T follicular helper cell (primary cell): ENCODE results near the gene EFNA4.

Experiments used
- DNase-seq: peaks from one replicate; pipeline ENCODE4 v3.0.0-alpha.2; 2020; ENCODE audit warnings: low read depth

Gene EFNA4

DNA sequence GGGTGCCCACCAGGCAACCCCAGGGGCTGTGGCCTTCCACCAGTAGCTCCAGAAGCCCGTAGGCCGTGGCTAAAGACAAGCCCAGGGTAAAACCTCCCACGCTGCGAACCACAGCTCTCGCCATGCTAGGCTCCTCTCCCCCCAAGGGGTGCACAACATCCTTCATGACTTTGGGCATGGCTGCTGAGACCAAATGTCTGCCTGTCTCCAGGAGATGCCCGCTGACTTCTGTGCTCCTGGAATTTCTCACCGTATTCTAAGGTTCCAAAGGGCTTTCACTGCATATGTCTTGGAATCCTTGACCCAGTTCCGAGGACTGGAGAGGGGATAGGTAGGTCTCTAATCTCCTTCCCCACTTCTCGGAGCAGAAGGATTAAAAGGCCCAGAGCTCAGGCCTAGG is 30.0 kb upstream of the EFNA4 start, which contains the start of the genes DCST1 and DCST2:
TSS of gene DCST1 (plus strand) at position 301 of the 400 bp plus-strand sequence. CDS start 213 bp downstream, outside the sequence.
TSS of gene DCST2 (minus strand) at position 258 of the 400 bp plus-strand sequence. CDS start at position 178, 80 bp downstream.
- no peak for DNase-seq

DNA sequence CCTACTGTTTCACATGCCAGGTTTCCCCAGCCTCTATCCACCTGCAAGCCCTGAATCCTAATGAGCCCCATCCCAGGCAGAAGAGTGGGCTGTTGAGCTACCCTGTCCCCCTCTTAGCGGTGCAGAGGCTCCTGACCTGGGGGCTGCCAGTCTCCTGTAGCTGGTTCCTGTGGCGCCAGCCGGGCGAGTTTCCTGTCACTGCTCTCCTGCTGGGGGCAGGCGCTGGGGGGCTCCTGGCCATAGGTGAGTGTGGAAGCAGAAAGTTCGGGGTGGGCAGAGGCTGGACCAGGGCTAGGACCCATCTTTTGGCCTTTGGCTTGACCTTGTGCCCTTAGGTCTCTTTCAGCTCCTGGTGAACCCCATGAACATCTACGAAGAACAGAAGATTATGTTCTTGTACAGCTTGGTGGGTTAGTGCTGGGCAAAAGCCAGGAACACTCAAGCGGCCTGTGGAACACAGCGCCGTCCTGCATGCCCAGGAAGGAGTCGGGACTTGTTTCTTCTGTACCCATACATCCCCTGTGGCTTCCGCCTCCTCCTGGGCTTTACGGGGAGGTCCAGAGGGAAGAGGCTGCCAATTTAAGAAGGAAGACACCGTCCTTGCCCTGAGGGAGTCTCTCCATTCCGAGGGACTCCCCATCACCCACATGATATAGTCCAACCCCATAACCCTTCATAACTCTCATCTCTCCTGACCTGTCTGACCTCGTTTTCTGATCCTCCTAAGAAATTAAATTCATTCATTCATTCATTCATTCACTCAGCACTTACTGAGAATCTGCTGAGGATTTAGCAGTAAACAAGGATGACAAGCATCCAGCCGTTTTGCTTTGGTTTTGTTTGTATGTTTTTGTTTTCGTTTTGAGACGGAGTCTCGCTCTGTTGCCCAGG is 29.0 kb upstream of the EFNA4 start:
- DNase-seq, result no peak

DNA sequence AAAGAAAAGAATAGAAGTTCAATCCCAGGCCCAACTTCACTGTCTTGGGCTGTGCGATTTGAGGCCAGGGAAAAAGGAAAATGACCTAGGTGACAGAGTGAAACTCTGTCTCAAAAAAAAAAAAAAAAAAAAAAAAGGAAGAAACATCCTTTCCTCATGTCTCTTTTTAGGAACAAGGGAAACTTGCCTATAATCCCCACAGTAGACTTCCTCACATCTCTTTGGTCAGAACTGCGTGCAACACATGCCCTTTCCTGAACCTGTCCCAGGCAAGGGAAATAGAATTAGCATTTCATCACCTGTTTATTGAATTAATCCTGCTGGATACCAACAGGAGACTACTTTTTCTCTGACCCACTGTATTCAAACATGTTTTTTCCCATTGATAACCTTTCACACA is 27.6 kb upstream of the EFNA4 start:
- DNase-seq, result no peak

DNA sequence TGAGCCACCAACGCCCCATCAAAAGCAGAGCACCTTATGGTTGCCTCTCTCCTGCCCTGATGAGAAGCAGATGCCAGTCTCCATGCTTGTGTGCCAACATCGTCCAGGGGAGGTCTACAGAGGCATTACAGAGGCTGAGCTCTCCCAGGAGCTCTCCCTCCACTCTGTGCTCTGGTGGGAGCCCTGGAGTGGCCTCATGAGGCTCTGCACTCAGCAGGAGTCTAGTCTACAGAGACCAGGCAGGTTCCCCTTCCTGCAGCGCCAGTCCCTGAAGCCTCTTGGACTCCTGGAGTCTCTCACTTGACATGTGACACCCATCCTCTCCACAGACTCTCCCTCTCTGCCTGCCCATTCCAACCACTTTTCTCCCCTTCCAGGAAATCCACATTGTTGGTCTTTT is 26.5 kb upstream of the EFNA4 start:
- DNase-seq, result no peak

DNA sequence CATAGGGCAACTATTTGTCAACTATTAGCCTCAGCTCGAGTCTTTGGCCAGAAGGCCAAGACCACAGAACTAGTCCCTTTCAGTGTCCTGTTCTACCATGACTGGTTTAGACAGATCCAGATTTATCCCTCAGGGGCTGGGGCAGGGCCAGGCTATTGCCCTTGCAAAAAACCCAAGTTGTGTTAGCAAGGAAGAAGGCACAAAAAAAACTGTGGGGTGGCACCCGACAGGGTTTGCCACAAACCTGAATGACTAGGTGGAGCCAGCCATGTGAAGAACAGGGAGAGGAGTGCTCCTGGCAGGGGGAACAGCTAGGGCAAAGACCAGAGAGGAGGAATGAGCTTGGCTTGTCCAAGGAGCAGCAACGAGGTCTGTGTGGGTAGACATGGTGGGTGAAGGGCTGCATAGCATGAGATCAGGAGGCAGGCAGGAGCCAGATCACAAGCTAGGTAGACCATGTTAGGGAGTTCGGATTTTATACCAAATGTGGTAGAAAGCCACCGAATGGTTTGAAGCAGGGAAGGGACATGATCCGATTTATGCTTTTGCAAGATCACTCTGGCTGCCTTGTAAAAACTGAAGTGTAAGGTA is 25.6 kb upstream of the EFNA4 start:
- no peak for DNase-seq

DNA sequence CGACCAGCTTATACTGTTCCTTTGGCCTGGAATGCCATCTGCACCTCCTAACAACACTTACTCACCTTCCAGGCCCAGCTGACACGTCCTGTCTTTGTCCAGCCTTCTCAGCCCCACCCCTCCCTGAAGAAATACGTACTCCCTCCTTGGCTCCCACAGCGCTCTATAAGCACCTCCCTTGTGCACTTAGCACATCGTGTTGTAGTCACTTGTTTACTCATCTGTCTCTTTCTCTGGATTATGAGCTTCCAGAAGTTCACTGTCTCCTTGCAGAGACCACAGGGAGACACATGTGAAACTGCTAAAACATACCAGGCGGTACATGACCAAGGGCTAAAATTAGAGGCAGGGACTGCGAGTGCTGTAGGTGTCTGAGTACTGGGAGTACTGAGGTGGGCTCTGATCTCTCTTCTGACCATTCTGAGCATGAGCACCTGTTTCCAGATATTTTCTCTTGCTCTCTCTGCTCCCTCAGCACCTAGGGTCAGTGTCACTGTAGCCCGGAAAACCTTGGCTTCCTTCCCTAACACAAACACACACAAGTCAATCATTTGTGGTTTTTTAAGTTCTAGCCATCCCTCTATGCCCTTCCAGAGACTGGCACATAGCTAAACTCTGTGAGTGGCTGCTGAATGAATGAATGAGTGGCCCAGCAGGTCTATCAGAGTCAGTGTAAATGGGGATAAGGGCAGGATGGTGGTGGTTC is 24.8 kb upstream of the EFNA4 start:
- no peak for DNase-seq

DNA sequence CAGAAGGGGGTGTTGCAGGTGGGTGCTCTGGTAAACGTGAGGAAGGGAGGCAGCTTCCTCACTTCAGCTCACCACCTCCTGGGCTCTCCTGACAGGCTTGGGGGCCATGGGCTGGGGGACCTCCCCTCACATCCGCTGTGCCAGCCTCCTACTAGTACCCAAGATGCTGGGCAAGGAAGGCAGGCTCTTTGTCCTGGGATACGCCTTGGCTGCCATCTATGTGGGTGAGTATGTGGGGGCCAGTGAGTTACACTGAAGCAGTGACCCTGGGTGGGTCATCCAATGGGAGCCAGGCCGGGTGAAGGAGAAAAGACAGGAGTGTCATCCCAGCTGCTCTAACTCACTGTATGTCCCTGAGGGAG is 24.3 kb upstream of the EFNA4 start:
- no peak for DNase-seq

DNA sequence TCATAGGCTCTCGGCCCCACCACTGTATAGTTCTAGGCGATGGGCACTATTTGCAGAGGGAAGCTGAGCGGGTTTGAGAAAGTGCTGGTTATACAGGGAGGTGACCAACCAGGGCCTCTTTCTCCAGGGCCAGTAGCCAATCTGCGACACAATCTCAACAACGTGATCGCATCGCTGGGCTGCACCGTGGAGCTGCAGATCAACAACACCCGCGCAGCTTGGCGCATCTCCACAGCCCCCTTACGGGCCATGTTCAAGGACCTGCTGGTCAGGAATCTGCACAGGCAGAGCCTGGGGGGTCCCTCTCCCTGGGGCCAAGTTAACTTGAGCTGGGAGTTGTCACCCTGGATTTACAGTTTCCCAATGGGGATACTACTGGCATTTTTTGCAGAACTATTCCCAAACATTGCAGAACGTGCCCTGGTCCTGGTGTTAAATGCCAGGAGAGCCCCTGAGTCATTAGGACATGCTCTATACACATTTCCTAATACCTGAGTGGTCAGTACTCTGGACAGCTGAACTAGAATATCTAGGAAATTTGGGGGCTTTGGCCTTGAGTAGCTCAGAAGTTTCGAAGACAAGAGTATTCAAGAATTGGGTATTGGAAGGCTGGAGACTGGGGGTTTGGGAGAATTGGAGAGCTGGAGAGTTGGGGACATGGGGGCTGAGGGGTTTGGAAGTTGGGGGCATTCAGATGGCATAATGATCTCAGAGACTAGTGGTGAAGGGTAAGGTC is 23.0 kb upstream of the EFNA4 start:
- no peak for DNase-seq

DNA sequence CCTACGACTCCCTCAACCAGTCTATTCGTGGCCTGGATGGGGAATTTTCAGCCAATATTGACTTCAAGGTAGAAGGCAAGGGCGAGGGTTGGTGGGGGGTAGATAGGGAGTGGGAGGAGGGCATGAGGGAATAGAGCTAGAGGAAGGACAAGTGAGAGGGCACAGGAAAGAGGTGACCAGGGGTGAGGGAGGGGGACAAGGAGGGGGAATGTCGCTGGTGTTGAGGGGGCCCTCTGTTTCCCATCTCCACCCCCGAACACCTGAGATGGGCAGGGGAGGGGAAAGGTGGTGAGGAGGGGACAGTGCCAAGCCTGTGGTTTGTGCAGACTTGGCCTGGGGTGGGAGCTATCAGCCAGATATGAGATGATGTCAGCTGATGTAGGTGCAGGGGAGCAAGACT is 20.8 kb upstream of the EFNA4 start:
- no peak for DNase-seq

DNA sequence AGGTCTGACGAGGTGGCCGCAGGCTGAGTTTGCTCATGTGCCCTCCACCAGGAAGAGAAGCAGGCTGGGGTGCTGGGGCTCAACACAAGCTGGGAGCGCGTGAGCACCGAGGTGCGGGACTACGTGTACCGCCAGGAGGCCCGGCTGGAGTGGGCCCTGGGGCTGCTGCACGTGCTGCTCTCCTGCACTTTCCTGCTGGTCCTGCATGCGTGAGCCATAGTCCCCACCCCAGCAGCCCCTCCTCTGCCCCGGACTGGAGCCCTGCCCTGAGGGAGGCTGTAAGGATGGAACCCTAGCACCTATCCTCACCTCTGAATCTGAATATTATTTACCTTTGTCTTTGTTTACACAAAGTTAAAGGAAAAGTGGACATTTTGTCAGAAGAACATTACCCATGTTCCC is 20.2 kb upstream of the EFNA4 start:
- DNase-seq, result no peak

DNA sequence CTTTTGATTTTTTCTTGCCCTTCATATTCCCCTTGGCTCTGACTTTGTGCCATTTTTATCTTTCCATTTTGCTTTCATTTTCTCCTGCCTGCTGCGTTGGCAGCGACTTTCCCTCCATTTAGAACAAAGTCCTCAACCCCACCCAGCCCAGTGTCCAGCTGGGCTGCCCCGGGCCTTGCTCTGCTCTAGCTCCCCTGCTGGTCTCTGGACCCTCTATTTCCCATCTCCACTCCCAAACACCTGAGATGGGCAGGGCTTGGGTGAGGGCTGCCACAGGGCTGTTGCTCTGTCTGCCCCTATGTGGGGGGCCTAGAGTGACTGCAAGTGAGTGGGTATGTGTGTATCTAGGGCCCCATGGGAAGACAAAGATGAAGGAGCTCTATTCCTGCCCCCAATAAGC is 19.7 kb upstream of the EFNA4 start:
- no peak for DNase-seq

DNA sequence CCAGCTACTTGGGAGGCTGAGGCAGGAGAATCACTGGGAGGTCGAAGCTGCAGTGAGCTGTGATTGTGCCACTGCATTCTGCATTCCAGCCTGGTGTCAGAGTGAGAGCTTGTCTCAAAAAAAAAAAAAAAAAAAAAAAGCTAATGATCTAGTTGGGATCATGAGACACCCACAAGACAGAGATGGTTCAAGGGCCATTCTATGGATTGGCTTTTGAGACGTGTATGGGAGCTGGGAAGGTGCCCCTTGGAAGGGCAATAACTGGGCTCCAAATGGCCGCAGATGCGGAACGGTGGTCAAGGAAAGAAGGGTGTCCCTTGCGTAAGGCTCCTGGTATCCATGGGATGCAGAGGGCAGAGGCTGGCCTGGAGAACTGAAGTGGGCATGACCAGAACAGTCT is 19.2 kb upstream of the EFNA4 start:
- DNase-seq, result no peak

DNA sequence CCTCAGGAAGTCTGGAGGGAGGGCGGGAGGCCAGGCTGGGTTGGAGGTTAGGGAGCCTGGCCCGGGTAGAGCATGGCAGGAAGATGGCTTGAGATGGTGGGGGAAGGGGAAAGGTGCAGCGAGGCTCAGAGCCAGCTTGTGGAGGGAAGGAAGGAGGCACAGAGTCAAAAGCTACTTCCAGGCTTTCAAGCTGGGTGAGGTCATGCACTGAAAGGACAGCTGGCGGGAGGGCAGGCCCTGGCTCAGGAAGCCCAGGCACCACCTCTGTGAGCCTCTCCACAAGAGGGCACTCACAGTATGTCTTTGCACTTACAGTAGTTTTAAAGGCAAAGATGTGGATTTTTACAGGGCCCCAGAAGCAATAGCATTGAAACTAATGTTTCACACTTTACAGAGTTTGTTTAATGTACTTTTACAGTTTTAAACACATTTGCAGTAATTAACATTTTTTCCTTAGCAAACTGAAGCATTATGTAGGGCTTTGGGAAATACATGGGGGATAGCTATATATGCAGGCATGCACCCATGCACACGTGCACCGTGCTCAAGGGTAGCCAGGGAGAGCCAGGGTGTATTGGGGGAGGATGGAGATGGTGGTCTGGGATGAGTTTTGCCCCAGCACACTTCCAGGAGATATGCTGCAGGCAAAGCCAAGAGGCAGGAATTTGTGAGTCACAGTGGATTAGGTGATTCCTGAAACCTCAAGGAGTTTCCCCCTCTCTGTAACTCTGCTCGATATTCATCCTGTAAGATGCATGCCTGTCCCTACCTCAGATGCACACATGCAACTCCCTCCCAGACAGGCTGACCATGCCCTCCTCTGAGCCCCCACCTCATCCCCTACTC is 18.5 kb upstream of the EFNA4 start:
- DNase-seq, result peak; percentile 39

DNA sequence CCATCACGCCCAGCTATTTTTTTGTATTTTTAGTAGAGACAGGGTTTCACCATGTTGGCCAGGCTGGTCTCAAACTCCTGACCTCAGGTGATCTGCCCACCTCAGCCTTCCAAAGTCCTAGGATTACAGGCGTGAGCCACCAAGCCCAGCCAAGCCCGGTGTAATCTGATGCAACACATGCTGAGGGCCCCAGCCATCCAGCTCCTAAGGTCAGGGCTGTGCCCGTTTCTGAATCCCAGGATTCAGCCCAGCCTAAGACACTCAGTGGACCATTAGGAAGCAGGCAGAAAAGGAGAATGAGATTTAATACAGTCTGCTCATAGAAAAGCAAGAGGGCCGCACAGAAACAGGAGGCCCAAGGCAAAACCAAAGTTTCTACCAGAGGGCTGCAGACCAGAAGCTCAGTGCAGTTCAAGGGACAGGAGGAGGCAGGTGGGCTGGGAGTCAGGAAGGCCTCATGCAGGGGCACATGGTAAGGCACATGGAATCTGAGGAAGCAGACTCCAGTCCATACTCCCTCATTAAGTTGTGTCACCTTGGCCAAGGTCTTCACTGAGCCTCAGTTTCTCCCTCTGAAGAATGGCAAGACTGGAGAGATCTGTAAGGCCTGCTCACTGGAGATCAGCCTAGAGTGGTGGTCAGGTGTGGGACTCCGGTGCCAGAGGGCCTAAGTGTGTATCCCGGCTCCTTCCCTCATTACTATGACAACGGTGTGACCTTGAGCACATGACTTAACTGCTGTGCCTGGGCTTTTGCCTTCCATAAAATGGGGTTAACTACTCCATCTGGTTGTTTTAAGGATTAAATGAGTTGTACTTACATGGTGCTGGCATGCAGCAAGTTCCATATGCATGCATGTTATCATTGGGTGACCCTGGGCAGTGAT is 14.8 kb upstream of the EFNA4 start:
- DNase-seq, result no peak

DNA sequence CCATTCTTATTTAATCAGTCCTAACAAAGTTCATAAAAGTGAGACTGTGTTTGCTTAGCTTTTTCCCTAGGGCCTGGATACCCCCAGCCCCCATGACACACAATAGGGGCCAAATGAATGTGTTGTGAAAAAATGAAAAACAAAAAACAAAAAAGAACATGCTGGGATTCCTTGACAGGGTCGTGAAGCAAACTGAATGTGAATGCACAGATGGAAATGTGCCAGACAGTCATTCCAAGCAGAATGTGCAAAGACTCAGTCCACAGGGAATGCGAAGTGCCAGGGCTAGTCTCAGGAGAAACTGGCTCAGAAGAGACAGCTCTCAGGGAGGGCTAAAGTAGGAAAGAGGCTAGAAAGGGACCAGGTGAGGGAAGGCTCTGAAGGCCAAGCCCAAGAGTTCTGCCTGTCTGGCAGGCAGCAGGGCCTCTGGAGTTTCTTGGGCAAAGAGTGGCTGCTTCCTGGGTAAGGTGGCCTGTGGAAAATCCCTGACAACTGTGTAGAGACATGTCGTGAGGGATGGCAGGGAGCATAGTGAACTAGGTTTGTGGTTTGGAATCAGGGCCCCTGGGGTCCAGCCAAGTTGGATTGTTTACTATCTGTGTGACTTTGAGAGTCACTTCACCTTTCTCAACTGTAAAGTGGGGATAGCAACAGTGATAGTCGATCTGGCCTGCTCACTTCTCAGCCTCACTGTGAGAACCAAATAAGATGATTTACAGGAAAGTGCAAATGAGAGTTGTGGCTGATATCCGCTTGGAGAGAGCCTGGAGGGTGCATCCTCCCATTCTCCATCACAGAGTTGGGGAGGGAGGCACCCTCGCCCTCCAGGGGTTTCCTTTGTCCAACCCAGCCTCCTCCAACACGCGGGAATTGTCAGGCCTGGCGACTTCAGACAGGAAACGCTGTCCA is 13.6 kb upstream of the EFNA4 start:
- no peak for DNase-seq

DNA sequence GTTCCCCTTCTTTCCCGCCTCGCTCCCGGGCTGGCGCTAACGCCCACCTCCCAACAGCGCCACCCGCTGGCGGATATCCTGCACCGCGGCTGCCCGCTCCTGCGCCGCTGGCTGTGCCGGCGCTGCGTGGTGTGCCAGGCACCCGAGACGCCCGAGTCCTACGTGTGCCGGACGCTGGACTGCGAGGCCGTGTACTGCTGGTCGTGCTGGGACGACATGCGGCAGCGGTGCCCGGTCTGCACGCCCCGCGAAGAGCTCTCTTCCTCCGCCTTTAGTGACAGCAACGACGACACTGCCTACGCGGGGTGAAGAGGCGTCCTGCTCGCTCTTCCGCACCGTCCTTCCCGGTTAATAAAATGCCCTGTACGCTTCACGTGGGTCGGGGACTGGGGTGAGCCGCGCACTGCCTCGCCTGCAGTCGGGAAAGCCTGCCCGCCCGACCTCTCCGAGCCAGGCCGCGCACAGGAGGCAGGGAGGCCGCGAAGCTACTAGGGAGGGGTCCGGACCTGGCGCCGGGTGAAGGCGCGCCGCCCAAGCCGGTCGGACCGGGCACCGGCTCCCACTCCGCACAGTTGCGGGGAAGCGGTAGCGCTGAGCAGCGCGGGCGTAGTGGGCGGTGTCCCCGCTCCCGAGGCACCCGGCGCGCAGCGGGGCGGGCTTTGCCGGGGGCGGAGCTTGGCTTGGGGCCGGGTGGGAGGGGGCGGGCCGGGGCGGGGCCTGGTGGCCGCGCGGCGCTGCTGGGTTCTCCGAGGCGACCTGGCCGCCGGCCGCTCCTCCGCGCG is 12.8 kb upstream of the EFNA4 start, which contains the start of gene ADAM15:
TSS of gene ADAM15 (plus strand) at position 757 of the 782 bp plus-strand sequence. CDS start 71 bp downstream, outside the sequence.
- peak; percentile 71 for DNase-seq

DNA sequence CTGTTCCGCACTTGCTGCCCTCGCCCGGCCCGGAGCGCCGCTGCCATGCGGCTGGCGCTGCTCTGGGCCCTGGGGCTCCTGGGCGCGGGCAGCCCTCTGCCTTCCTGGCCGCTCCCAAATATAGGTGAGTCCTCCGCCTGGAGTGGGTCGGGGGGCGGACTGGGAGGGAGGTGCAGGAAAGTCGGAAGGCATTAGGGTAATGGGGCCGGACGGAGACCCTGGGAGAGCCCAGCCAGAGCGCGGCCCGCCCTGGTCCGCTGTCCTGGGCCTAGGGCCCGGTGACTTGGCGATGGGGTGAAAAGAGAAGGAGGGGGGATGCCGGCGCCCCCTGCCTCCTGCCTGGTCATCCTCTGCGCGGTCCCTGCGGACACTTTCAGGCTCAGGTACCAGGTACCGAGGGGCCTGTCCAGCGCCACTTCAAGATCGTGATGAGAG is 12.2 kb upstream of the EFNA4 start:
- DNase-seq, result no peak

DNA sequence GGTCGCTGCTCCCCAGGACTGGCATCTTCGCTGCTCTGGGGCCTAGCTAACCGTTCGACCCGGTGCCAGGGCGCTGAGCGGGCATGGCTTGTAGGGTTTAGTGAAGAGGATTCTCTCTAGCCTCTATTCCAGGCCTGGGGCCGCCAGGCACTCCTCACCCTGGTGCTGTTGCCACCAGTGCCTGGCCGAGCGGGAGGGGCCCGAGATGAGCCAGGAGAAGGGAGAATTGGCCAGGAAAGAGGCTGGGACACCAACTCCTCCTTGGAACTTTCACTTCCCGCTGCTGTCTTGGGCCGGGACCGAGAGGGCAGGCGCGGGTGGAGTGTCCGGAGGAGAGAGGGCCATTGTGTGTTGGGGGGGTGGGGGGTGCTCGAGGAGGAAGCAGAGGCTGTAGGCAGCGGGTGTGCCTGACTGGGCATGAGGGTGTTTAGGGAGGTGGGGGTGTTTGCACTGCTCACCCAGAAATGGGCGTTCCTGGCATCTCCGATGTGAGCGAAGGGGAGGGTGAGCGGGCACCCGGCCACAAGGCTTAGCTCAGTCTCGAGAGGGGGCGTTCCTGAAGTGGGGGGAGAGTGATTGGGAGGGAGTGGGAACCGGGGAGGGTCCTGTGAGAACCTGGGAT is 11.7 kb upstream of the EFNA4 start:
- DNase-seq, result peak; percentile 17
